SK-N-DZ (cell line): ENCODE measurements around the gene CD109. TPM values are rescaled to one million over a fixed set of nuclear protein-coding genes. Genes with fewer than 3 reads are reported as not detected.
"Not testable (repeated sequence)": the region's sequence is repeated elsewhere in the genome, so short reads cannot be mapped to it uniquely, and the experiment has no call there.

Experiments used
- DNase-seq: peaks from one replicate; pipeline ENCODE4 v3.0.0-alpha.2; 2015; ENCODE audit warnings: low spot score
- polyA plus RNA-seq, 2 experiments: library from polyadenylated mRNA; depleted of rRNA; stranded (reverse); fragments of >200 nt; gene quantifications; 2 replicates each; pipeline ENCODE4 v1.2.3, GENCODE V29; 2014

CD109 gene
- not detected in 2 replicates for polyA plus RNA-seq (2014; cell fraction: cytosol; rRNA removed)
- not detected in 2 replicates for polyA plus RNA-seq (2014; cell fraction: nucleus; rRNA removed)

DNA sequence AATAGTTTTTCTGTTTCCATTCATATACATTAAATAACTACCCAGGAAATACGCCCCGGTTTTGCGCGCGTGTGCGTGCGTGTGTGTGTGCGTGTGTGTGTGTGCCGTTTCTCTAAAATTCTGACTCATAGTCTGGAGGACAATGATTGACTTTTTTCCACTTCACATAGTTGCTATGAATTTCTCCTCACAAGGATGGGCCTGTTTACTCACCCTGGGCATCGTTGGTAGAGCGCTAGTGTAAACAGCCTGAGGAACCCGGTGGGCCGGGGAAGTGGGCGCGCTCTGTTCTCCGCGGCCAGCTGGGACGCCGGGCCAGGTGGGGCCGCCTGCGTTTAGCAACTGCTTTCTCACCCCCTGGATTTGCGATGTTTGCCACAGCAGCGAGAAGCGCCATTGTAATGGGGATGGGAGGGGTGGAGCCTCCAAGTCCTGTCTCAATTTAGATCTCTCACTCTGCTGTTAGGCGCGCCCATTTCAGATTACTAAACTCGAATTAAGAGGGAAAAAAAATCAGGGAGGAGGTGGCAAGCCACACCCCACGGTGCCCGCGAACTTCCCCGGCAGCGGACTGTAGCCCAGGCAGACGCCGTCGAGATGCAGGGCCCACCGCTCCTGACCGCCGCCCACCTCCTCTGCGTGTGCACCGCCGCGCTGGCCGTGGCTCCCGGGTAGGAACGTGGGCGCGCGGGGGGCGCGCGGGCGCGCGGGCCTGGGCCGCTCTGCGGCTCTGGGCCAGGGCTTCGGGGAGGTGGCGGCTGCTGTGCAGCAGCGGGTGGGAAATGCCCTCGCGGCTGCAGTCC lies at the start of gene CD109:
Gene CD109, plus strand, starts transcription at position 585 of the 803 bp plus-strand sequence. Its CDS starts 13 bp downstream, at position 598.
- DNase-seq, result no peak

DNA sequence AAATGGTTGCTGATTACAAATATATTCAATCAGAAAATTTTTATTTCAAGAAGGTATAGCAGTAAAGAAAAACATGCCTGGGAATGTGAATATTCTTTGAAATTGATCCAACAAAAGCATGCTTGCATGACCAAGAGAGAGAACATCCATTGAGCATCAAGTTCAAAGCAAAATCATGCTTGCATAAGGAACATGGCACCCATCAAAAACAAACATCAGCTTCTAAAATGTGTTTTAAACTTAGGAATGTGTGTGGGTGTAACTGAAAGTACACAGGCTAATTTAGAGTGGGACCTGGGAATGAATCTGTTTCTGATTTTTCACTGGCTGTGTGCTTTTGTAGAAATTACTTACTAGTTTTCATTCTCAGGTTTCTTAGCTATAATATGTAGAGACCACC lies 47.8 kb upstream of the CD109 start:
- no peak for DNase-seq

DNA sequence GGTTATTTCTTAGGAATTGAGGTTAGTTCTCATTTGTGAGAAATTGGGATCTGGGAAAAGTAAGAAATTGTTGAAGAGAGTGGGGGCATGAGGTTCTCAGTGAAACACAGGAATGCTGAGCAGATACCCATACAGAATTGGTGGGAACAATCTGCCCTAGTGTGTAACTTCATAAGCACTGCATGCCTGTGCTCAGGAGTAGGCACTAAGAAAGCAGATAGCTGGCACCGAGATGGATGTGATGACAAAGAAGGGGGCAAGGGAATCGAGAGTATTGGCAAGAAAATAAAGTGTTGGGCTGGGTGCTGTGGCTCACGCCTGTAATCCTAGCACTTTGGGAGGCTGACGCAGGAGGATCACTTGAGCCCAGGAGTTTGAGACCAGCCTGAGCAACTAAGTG lies 46.2 kb upstream of the CD109 start:
- DNase-seq, result no peak

DNA sequence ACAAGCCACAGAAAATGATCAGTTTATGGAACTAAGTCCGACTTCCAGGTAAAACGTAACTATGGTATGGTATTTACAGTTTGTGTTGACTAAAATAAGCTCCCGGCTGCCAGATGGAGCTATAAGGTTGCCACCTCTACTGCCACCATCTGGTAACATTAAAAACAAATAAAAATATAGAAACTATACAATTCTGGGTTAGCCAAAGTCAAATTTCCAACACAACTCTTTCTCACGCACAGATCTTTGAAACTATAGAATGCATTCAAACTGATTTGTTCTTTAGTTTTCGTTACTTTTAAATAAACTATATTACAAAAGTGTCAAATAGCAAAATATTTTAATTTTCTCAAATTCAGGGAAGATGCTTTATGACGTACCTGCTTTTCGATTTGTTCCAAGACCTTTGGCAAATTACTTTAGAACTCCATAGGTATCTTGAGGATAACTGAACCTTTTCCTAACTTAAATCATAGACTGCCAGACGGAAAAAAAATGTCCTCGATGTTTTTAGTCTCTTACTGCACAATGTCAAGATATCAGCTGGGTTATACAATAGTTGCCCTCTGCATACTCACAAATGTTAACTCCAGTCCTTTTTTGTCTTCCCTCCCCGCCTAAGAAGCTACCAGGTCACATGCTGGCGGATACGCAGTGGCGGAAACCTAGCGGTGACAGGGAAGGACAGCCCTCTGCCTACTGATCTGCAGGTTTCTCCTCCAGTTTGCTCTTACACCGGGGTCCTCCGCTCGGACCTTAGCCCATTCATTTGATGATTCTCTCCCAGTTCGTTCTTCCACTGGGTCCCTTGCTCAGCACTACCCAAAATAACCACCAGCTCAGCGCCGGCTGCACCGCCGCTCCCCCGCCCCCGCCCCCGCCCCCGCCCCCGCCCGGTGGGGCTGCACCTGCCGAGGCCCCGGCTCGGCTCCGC lies 43.1 kb upstream of the CD109 start:
- peak; percentile 82 for DNase-seq

DNA sequence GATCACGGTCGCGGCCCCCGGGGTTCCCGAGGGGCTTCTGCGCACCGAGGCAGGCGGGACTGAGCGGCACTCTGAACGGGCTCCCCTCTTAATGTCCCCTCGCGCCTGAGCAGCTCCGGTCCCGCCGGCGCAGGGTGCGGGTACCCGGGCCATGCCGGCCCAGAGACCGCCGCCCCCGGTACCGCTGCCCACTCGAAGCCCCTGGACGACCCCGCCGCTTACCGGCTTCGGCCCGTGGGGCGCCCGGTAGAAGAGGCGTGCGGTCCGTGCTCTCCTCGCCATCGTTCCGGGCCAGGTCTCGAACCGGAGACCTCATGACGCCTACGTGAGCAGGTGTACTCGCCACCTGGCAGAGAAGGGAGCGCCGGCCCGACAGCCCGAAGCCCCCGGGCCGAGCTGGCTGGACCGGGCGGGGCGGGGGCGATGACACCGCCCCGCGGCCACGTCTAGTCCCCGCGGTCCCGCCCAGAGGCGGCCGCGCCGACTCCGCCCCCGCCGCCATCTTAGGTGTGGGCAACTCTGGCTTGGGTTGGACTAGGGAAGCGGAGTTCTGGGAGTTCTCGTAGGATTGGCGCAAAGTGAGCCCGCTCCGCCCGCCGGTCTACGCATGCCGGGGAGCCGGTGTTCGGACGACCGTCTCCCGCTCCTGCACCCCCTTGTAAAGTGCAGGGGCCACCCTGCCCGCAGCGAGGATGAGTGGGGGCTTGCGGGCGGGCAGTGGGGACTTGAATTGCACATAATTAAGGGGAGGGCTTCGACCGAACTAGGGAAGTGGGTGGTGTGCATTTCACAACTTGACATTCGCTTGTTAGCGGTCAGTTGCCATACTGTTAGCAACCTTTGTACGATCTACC lies 42.2 kb upstream of the CD109 start, which contains the start of gene SLC17A5:
Gene SLC17A5, minus strand, starts transcription at position 422 of the 854 bp plus-strand sequence. Its CDS starts 106 bp downstream, at position 316.
- peak; percentile 90 for DNase-seq

DNA sequence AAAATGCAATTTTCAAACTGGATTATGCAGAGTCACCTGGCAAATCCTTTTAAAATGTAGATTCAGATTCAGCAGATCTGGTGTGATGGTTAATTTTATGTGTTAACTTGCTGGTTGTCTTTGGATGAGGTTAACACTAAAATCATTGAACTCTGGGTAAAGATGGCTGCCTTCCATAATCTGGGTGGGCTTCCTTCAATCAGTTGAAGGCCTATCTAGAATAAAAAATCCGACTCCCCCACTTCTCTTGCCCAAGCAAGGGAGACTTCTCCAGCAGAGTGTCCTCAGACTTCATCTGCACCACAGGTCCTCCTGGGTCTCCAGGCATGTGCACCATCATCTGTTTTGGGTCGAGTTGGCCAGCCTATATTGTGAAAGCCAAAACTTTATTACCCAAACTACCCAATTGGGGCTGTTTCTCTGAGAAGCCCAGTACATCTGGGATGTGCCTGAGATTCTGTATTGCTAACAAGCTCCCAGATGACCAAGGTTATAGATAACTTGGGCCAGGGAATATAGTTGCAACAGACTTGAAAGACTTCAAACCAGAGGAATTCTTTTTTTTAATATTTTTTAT lies 40.6 kb upstream of the CD109 start:
- no peak for DNase-seq

DNA sequence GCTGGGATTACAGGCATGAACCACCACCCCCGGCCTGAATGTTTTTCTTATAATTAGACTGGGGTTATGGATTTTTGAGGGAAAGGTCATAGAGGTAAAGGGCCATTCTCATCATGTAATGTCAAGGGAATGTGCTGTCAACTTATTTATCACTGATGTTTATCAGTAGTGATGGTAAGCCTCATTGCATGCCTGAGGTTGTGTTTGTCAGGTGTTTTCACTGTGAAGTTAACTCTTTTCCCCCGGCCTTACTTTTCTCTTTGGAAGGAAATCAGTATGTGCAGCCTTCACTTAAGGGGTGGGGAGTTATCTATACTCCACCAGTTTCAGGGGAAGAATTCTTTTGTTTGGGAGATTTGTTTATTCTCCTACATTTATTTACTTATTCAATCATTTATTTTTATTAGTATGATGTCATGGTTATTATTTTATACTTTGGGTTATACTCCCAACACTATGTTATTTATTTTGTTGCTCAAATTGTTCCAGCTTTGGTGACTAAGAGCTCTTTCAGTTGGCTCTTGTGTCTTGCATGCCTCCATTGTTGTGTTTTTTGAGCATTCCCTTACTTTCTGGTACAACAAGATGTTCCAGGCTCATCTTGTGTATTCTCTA lies 39.4 kb upstream of the CD109 start:
- no peak for DNase-seq

DNA sequence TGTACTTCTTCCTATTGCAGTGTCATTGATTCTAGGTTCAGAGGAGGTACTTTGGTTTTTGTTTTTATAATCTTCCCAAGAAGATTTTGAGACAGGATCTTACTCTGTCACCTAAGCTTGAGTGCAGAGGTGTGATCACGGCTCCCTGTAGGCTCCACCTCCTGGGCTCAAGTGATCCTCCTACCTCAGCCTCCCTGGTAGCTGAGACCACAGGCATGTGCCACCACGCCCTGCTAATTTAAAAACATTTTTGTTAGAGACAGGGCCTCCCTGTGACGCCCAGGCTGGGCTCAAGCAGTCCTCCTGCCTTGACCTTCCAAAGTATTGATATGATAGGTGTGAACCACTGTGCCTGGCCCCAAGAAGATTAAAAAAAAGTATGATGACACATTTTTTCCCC lies 38.8 kb upstream of the CD109 start:
- no peak for DNase-seq

DNA sequence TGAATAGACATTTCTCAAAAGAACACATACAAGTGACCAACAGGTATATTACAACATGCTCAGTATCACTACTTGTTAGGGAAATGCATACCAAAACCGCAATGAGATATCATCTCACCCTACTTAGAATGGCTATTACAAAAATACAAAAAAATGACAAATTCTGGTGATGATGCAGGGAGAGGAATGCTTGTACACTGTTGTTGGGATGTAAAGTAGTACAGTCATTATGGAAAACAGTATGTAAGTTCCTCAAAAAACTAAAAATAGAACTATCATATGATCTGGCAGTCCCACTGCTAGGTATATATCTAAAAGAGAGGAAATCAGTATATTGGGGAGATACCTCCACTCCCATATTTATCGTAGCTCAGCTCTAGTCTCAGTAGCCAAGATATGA lies 31.3 kb upstream of the CD109 start:
- DNase-seq, result no peak

DNA sequence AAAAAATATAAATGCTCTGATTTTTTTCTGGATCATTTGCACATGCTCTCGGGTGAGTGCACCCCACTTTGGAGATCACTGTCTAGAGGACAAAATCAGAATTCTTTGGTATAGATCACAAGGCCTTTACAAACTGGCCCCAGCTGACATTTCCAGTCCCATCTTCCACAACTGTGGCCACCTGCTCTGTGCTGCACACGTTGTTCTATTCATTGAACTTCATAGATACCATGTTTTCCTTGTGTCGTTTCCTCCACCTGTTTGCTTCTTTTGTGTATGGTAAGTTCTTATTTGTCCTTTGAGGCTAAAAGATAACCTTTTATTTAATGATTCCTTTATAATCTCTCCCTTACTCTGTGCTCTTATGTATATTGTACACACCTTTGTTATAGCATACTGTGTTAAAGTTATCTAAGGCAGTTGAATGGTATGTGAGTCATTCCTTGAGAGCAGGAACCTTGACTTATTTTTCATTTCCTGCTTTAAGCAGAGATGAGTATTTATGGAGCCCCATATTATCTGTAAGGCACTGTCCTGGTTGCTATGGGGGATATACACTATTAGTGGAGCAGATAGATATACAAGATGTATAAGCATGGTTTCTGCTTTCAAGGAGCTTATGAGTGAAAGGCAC lies 30.2 kb upstream of the CD109 start:
- DNase-seq, result no peak

DNA sequence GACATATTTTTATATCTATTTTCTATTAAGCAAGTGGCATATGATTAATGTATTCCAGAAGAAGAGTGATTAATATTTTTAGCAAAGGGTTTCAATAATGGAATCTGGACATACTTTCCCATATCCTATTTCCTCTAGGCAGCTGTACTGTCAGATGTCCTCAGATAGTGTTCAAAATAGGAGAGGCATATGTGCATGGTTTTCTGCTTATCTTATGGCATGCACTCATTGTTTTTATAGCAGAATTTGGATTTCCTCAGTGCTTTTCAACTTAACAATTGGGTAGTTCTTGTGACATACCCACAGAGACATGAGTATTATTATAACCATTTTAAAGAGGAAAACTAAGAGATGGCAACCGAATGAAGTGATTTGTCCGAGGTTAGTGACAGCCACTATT lies 29.6 kb upstream of the CD109 start:
- no peak for DNase-seq

DNA sequence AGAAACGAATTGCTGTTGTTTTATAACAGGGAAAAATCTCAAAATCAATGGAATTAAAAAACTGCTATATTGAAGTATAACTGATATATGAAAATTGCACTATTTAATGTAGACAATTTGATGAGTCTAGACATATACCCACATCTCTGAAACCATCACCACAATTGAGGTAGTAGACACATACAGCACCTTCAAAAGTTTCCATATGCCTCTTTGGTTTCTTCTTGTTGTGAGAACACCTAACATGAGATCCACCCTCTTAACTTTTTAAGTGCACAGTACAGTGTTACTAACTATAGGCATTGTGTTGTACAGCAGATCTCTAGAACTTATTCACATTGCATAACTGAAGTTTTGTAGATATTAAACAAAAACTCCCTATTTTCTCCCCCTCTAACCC lies 28.2 kb upstream of the CD109 start:
- DNase-seq, result no peak

DNA sequence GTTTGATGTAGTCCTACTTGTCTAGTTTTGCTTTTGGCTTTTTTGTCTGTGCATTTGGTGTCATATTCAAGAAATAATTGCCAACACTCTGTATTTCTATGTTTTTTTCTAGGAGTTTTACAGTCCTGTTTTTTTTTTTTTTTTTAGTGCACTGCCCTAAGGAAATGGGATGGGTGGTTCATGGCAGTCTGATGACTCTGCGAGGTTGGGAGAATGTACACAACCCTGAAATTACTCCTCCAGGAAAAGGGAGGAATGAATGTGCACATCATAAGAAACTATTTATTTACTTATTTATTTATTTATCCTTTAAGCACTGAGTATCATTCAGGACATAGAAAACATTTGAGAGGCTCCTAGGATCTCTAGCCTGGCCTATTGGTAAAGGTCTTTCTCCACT lies 27.0 kb upstream of the CD109 start:
- no peak for DNase-seq

DNA sequence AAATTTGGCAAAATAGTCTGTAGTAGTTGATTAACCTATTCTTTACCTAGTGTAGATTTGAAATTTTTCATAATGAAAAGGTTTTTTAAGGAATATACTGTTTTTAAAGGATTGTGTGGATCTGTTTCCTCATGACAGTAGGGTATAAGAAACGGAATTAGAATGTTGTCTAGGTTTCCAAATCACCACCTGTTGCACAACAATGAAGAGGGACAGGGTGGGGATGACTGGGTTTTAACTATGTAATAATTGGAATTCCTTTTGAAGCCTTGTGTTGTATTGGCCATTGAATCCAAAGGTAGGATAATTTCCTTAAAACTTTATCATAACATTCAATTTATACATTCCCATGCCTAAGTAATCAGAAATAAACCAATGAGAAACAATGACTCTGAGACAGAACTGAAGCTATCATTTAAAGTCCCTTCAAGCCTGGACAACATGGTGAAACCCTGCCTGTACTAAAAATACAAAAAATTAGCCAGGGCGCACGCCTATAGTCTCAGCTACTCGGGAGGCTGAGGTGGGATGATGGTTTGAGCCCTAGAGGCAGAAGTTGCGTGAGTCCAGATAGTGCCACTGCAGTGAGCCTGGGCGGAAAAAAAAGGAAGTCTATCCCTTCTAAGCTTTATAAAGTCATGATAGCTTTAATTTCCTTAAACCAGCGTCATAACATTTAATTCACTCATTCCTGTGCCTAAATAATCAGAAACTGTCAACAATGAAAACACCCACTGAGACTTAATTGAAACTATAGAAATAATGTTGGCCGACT lies 23.9 kb upstream of the CD109 start:
- DNase-seq, result no peak

DNA sequence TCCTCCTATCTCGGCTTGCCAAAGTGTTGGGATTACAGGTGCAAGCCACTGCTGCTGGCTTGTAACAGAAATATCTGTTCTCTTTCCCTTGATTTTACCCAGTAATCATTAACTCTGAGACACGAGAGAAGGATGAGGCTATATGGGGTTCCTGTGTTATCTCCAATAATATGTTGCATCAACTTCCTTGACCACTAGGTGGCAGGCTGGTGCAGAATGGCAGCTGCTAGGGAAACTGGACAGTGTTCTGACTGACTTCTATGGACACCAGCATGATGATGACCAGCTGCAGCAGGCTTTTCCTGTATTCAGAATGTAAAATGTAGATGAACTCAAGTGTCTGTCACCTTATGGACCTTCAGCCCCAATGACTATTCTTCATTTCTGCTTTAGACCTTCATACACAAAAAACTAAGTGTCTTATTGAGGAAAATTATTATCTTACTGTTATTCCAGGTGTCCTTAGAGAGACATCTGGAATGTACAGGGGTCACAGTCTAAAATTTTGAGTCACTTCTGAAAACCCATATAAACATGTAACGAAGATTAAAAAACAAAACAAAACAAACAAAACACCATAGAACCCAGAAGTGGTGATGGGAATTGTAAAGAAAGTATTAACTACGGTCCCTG lies 20.4 kb upstream of the CD109 start:
- peak; percentile 77 for DNase-seq

DNA sequence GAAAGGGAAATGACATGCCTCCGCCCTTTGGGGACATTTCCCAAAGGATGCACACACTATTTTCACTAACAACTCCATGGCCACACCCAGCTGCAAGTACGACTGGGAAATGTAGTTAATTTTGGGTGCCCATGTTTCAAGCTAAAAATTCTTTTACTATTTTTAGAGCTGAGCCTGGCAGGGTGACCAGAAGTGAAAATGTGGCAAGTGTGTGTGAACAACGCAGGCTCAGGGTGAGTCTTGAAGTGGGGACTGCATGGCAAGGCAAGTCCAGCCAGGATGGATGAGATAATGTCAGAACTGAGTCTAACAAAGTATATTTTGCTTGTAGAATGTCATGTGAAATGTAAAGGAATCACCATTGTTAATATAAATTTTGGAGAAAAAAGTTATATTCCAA lies 17.0 kb upstream of the CD109 start:
- no peak for DNase-seq

DNA sequence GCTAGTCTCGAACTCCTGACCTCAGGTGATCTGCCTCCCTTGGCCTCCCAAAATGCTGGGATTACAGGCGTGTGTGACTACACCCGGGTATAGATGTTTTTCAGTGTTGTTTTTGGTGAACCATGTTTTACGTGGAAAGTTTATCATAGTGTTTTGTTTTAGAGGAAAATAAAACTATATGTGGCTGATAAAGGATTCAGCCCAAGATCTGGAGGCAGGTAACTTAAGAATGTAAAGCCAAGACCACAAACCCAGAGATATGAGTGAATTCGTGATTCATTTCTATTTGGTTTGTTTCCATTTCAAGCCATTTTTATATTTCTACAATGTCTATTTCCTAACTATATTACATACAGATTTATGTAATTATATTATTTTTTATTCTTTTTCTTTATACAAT lies 16.2 kb upstream of the CD109 start:
- DNase-seq, result not testable (repeated sequence)

DNA sequence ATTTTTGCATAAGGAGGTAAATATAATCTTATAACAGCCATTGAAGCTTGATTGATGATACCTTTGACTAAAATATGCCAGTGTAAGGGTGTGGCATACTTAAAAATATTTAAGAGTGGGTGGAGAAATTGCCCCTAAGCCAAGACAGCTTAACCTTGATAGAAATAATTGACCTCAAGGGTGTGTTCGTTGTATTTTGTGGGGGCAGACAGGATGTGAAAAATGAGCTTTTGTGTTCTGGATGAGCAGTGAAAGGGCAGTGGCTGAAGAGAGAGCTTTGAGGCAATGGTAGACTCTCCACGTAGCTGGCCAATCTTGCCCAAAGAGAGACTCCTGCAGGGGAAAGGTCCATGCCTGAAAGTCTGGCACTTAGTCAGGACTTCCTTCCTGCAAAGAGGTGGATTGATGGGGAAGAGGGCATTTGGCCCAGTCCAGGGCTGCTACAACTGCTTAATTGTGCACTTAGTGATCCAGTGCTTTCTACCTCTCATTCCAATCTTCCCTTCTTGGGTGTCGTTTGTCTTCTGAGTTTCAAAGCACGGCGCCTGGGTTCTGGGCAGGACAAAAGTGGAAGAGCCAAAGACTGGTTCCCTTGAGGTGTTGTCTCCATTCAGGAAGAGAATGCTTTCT lies 15.6 kb upstream of the CD109 start:
- DNase-seq, result no peak
